ENCODE measurements around the gene GASK1A.

GRCh38 chr3:43090238-43090637, 111.1 kb downstream of the GASK1A start:
- TF ChIP-seq CTCF (IDR thresholded peaks at IDR 0.05) (no peak), POLR2A (IDR thresholded peaks at IDR 0.05) (no peak)
